ENCODE results near the gene DLX1. TPM values are rescaled to one million over a fixed set of nuclear protein-coding genes. Genes with fewer than 3 reads are reported as not detected.

Gene DLX1
- total and polyA plus RNA-seq, 2 of the 8 experiments (the other 6 are each of a cell fraction or from before 2014, with no cell fraction given), result 0.11 TPM; not detected in 1

- CTCF ChIA-PET (ENCODE audit: partially characterized antibody), result interaction anchor here (0.8 to 1.4 kb wide), 4 partner anchors 10 to 51 kb away, joined by 3 to 4 read pairs (median 4); no protein-coding TSS in a partner anchor
- no peak for FAIRE-seq
- POLR2A ChIA-PET (ENCODE audit: partially characterized antibody), result interaction anchor here (1.5 kb wide), 1 partner anchor 10 kb away, joined by 7 read pairs; no protein-coding TSS in a partner anchor
Measured at GRCh38 chr2:172062402-172063004, 22.8 kb upstream of the DLX1 start.

More at GRCh38 chr2:172062402-172063004, 22.8 kb upstream of the DLX1 start:
- 87% methylated on average over 1 of the region's 1 CpG; no CpG with 5 or more reads in 1 of the 2 experiments for WGBS, 2 experiments (ENCODE audit: extremely low coverage in 1 of 2, insufficient coverage in 1 of 2, insufficient read length in 1 of 2, insufficient replicate concordance in 2 of 2, low coverage in 1 of 2, low lambda C conversion rate in 2 of 2, missing lambda C conversion rate in 1 of 2)
- no peaks in the 10 kb centered on the region for H3K9me3 ChIP-seq (ENCODE audit: insufficient read depth in 2 of 2, low read depth in 1 of 2, low read length in 1 of 2)
- no peak overlapping the region for H2AK5ac ChIP-seq (ENCODE audit: low read depth, low read length)
- no peak overlapping the region for H2BK15ac ChIP-seq (ENCODE audit: low read length)
- no peak overlapping the region for H3K23ac ChIP-seq (ENCODE audit: insufficient read length)
- H3K27ac ChIP-seq (ENCODE audit: low read depth, low read length), result no peak overlapping the region
- H3K27me3 ChIP-seq (replicated peaks in 1 of 4; ENCODE audit: control insufficient read depth in 3 of 4, extremely low read depth in 1 of 4, insufficient read depth in 3 of 4, low read length in 3 of 4), result no peaks in the 10 kb centered on the region
- no peak overlapping the region for H2BK20ac ChIP-seq (ENCODE audit: low read length)
- H2BK5ac ChIP-seq (ENCODE audit: low read depth, low read length), result no peak overlapping the region
- no peaks in the 10 kb centered on the region for H3K23me2 ChIP-seq (ENCODE audit: low read depth, low read length)
- no peak overlapping the region for H3K56ac ChIP-seq (replicated peaks; ENCODE audit: insufficient read length, low read depth, low read length)
- H3K36me3 ChIP-seq (ENCODE audit: control insufficient read depth in 2 of 4, insufficient read depth in 4 of 4, low read length in 3 of 4), result no peaks in the 10 kb centered on the region
- H3K4me2 ChIP-seq (ENCODE audit: insufficient read depth in 1 of 2, low read depth in 2 of 2, low read length in 2 of 2), result no peak overlapping the region
- H4K91ac ChIP-seq (replicated peaks; ENCODE audit: insufficient read length, low read length), result no peak overlapping the region
- H3K79me2 ChIP-seq (ENCODE audit: control insufficient read depth in 1 of 2, insufficient read depth in 2 of 2, low read length in 2 of 2), result no peaks in the 10 kb centered on the region
- H4K5ac ChIP-seq (ENCODE audit: insufficient read length, low read depth, low read length), result no peak overlapping the region
- no peak overlapping the region for H3K4ac ChIP-seq (replicated peaks; ENCODE audit: insufficient read length, low read depth, low read length)
- no peak overlapping the region for H2BK12ac ChIP-seq (ENCODE audit: low read depth, low read length)
- H2AFZ ChIP-seq (ENCODE audit: low read length), result no peak overlapping the region
- no peak overlapping the region for H3K14ac ChIP-seq (ENCODE audit: insufficient read length)
- no peak overlapping the region for H3K4me3 ChIP-seq (ENCODE audit: extremely low read depth in 1 of 4, insufficient read depth in 2 of 4, low read depth in 3 of 4, low read length in 4 of 4)
- no peak for DNase-seq (ENCODE audit: low read depth in 1 of 2, low spot score in 2 of 2)
- H2BK120ac ChIP-seq (replicated peaks; ENCODE audit: low read depth, low read length), result no peak overlapping the region
- TF ChIP-seq BCL11A (IDR thresholded peaks at IDR 0.05; ENCODE audit: low read depth in 2 of 2, low read length in 2 of 2) (no peak), TAF7 (optimal IDR thresholded peaks at IDR 0.05; ENCODE audit: borderline replicate concordance, low read depth, low read length) (no peak), CTCF (IDR thresholded peaks at IDR 0.05; ENCODE audit: control extremely low read depth in 1 of 3, insufficient read depth in 1 of 3, low read depth in 1 of 3, low read length in 3 of 3) (no peak), KDM5A (IDR thresholded peaks at IDR 0.05; ENCODE audit: low read length) (no peak), KDM4A (IDR thresholded peaks at IDR 0.05; ENCODE audit: low read depth, low read length, severe bottlenecking) (no peak), TBP (IDR thresholded peaks at IDR 0.05; ENCODE audit: low read depth, low read length) (no peak), SUZ12 (IDR thresholded peaks at IDR 0.05; ENCODE audit: low read length) (no peak), GABPA (IDR thresholded peaks at IDR 0.05; ENCODE audit: borderline replicate concordance, insufficient read depth, low read length) (no peak)
- TF ChIP-seq, protein P1, sequence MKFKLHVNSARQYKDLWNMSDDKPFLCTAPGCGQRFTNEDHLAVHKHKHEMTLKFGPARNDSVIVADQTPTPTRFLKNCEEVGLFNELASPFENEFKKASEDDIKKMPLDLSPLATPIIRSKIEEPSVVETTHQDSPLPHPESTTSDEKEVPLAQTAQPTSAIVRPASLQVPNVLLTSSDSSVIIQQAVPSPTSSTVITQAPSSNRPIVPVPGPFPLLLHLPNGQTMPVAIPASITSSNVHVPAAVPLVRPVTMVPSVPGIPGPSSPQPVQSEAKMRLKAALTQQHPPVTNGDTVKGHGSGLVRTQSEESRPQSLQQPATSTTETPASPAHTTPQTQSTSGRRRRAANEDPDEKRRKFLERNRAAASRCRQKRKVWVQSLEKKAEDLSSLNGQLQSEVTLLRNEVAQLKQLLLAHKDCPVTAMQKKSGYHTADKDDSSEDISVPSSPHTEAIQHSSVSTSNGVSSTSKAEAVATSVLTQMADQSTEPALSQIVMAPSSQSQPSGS (IDR thresholded peaks at IDR 0.05; ENCODE audit: low read length), result no peak
- H3K9ac ChIP-seq (replicated peaks in 1 of 4; ENCODE audit: extremely low read depth in 1 of 4, low read depth in 3 of 4, low read length in 3 of 4), result no peak overlapping the region
- H4K8ac ChIP-seq (ENCODE audit: extremely low read depth, insufficient read depth, low read length), result no peak overlapping the region
- no peaks in the 10 kb centered on the region for H3K4me1 ChIP-seq (replicated peaks in 1 of 4; ENCODE audit: control insufficient read depth in 3 of 4, insufficient read depth in 4 of 4, low read length in 3 of 4)
- H3K79me1 ChIP-seq (ENCODE audit: low read depth, low read length), result no peaks in the 10 kb centered on the region
- H3K18ac ChIP-seq (ENCODE audit: extremely low read depth, low read length), result no peak overlapping the region
- no peaks in the 10 kb centered on the region for H4K20me1 ChIP-seq (replicated peaks in 1 of 2; ENCODE audit: control insufficient read depth in 1 of 2, insufficient read depth in 2 of 2, low read length in 2 of 2)

Measured in H1 (cell line).